Measurements from ENCODE around the gene SYPL1. TPM values are rescaled to one million over a fixed set of nuclear protein-coding genes. Genes with fewer than 3 reads are reported as not detected.

The SYPL1 gene
- total RNA-seq, 2 donors from 2014 or later = 71.9 to 87.1 TPM

DNA sequence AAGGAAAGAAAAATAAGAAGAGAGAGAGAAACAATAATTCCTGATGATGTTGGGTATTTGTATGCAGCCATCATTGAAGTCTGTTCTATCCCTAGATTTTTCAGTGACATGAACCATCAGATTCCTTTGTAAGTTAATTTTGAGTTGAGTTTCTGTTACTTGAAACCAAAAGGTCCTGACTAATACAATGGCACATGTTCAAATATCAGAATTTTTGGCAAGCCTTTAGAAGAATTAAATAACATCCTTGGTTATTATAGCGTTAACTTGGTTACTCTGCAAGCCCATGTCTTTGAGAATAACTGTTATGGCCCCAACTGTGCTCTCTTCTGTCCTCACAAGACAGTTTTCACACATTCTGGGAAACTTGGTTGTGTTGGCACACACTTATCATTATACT, 66.5 kb downstream of the SYPL1 start:
- intact Hi-C loops (cut with DNase I) = loop anchor here in 1 of 2 donors (10.0 kb wide), 1 partner anchor 111 kb away; no protein-coding TSS in a partner anchor
- no peak for DNase-seq
- ATAC-seq = no peak

DNA sequence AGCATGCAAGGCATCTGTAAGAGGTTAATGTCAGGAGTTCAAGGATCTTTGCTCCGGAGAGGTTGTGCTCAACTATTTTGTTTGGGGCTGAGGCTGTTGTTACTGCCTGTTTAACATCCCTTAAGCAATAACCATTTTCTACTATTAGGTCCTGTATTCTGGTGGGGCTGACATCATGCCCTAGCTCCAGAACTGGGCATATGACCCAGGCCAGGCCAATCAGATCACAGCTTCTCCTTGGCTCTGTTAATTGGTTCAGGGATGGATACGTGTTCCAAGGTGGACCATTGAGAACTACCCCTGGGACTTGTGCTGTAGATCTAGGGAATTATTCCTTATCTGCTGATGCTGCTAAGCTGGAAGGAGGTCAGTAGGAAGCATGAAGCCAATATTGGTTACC, 67.0 kb downstream of the SYPL1 start:
- DNase-seq (no peak), ATAC-seq (no peak)
- intact Hi-C loops (cut with DNase I) = loop anchor here in 1 of 2 donors (10.0 kb wide), 1 partner anchor 110 kb away; no protein-coding TSS in a partner anchor

DNA sequence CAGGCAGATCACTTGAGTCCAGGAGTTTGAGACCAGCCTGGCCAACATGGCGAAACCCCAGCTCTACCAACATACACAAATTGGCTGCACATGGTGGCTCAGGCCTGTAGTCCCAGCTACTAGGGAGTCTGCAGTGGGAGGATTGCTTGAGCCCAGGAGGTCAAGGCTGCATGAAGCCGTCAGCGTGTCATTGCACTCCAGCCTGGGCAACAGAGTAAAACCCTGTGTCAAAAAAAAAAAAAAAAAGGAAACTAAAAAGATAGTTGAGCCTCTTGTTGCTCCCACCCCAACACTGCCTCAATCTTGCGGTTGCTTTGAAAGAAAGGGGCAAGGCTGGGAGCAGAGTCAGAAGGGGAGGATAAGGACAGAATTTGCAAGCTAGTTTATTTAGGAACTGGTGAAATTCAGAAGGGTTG, 69.9 kb downstream of the SYPL1 start:
- no peak for ATAC-seq
- intact Hi-C loops (cut with DNase I) = loop anchor here (2.0 to 10.0 kb wide), 3 partner anchors 107 to 280 kb away; no protein-coding TSS in a partner anchor

DNA sequence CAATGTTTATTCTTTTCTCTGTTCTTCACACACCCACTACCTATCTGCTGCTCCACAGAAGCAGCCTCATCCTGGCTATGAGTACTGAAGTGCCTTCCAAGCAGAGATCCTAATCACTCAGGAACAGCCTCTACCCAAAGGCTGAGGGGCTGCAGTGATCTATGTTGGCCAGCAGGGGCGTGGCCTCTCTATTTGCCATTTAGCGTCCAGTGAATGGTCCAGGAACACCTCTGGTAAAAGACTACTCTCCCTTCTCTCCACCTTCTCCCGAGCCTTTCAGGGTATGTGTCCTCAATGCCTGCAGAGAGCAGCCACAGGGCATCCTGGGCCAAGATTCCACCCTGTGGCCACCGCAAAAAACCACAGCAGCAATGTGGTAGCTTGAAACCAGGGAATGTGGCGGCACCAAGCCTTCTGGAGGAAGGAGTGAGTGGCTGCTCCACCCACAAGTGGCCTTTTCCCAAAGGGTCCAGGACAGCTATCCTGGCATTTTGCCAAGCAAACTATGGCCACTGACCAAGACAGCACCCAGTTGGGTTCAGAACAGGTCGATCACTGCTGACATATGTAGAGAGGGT, 70.9 kb downstream of the SYPL1 start:
- ATAC-seq = no peak
- no peak for DNase-seq
- intact Hi-C loops (cut with DNase I) = loop anchor here (2.0 to 10.0 kb wide), 3 partner anchors 106 to 388 kb away; no protein-coding TSS in a partner anchor

More for the DNA sequence above, 69.9 kb downstream of the SYPL1 start:
- DNase-seq = no peak

Other genes starting within 250 kb of the SYPL1 start
- gene ATXN7L1, start 235.7 kb downstream of the SYPL1 start, total RNA-seq = 1 to 10 TPM; 5.7 to 6.0 TPM
- gene CDHR3, start 149.0 kb downstream of the SYPL1 start, total RNA-seq = 1 to 10 TPM; 1.9 to 2.9 TPM
- gene NAMPT, start 172.7 kb upstream of the SYPL1 start, total RNA-seq = 100 to 1,000 TPM; 126 to 319 TPM